Hematopoietic multipotent progenitor cell treated with erythropoietin and hydrocortisone succinate and interleukin-3 and kit ligand, for 17 days (in vitro differentiated cells): ENCODE data around the gene LZTR1.

Experiments used
- DNase-seq: peaks from one replicate; pipeline ENCODE4 v3.0.0-alpha.2; 2015; ENCODE audit warnings: low spot score

LZTR1 gene

GRCh38 chr22:20951151-20951931 lies 30.8 kb upstream of the LZTR1 start:
- DNase-seq: no peak

GRCh38 chr22:20951932-20952380 lies 30.1 kb upstream of the LZTR1 start:
- DNase-seq: no peak

- no peak for DNase-seq
Measured at GRCh38 chr22:20952544-20953341, 29.4 kb upstream of the LZTR1 start.

GRCh38 chr22:20953342-20953608 lies 28.8 kb upstream of the LZTR1 start:
- no peak for DNase-seq

GRCh38 chr22:20953668-20954500 lies 28.2 kb upstream of the LZTR1 start:
- DNase-seq: no peak

- no peak for DNase-seq
Measured at GRCh38 chr22:20955548-20955947, 26.5 kb upstream of the LZTR1 start.

GRCh38 chr22:20956258-20957101 lies 25.6 kb upstream of the LZTR1 start:
- DNase-seq: no peak

GRCh38 chr22:20957102-20957682 lies 24.9 kb upstream of the LZTR1 start:
- DNase-seq: no peak

- no peak for DNase-seq
Measured at GRCh38 chr22:20957683-20958431, 24.2 kb upstream of the LZTR1 start.

- no peak for DNase-seq
Measured at GRCh38 chr22:20959578-20960461, 22.3 kb upstream of the LZTR1 start.

- DNase-seq: no peak
Measured at GRCh38 chr22:20960609-20961008, 21.5 kb upstream of the LZTR1 start.

GRCh38 chr22:20962491-20962945 lies 19.6 kb upstream of the LZTR1 start:
- DNase-seq: no peak

GRCh38 chr22:20963201-20964052 lies 18.7 kb upstream of the LZTR1 start:
- DNase-seq: no peak

GRCh38 chr22:20964090-20964798 lies 17.9 kb upstream of the LZTR1 start:
- DNase-seq: no peak

GRCh38 chr22:20964799-20965103 lies 17.3 kb upstream of the LZTR1 start:
- DNase-seq: no peak

- no peak for DNase-seq
Measured at GRCh38 chr22:20965104-20965887, 16.8 kb upstream of the LZTR1 start.
